GM11168 (cell line): ENCODE results near the gene FAM171A2.

ENCODE experiments used
- in situ Hi-C: fragments of 300-500 bp; cut with MboI; formaldehyde crosslinking; loops from one replicate; pipeline ENCODE4 v1.12.0; 2022; ENCODE audit warnings: low sequenced_read_pairs; ENCODE audit not compliant: unreplicated experiment

Gene FAM171A2

DNA sequence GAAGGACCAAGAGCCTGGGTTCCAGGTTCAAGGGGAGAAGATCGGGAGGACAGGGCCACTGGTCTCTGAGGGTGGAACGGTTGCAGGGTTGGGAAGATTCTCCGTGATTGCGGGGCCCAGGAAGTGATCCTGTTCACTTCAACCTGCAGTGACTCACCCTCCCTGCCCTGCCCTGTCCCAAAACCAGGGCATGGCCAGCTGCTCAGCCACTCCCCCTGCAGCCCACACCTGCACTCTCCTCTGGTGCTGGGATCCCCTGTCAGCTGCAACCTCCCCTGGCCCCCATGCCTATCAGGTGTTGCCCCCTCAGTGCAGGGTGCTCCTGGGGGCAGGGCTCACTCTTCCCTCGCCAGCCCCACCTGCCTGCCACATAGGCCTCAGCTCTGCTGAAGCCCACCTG lies 54.2 kb downstream of the FAM171A2 start:
- in situ Hi-C loops = no loop called here

- in situ Hi-C loops = no loop called here
Observed at GRCh38 chr17:44308865-44309264, 54.8 kb downstream of the FAM171A2 start.

DNA sequence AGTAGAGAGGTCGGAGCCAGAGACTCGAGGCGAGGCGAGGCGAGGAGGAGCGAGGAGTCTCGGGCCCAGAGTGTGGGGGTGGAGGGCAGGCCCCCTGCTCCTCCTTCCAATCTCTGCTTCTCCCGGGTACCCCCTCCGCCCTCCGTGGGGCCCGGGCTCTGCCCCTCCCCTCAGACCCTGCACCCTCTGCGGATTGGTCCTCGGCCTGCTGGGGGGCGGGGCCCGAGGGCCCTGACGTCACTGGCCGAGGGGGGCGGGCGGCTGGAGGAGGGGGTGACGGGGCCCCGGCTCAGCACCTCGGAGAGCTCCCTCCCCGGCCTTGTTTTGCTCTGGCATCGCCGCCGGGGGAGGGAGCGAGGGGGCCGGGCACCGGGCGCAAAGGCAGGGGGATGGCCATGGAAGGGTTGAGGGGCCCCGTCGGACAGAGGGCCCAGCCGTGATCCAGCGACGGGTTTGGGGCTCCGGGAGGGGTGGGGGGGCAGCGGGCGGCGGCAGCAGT lies 55.3 kb downstream of the FAM171A2 start, which contains the start of gene RUNDC3A:
TSS of gene RUNDC3A (plus strand) at position 282 of the 499 bp plus-strand sequence. CDS start 232 bp downstream, outside the sequence.
- in situ Hi-C loops = no loop called here

DNA sequence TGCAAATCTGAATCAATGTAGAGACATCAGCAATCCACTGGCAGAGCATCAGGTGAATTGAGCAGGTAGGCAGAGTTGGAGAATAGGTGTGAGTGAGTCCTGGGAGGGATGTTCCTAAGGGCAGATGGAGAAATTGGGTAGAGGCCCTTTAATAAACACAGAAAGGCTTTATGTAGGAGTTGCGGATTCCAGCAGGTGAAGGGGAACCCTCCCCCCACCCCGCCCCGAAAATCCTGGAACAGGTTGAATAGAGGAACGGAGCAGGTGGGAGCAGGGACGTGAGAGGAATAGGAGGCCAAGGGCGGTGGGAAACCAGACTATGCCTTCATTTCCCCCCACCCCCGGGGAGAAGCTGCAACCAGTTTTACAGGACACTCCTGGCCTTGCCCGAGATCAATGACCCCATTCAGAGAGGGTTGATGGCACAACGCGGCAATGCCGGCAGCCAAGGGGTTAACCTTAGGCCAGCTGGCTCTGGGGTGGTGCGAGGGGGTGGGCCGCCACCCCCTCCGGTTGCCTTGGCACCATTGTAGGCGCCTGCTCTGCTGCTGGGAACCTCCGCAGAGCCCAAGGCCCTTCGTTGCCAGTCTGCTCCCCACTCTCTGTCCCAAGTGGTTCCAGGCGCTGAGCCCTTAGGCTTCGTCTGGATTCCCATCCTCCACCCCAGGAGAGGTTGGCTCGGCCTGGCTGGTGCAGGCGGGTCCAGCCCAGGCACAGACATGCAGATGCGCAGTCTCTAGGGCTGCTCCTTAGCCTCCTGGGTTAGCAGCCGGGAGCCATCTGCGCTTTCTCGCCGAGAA lies 56.1 kb downstream of the FAM171A2 start:
- in situ Hi-C loops = no loop called here

DNA sequence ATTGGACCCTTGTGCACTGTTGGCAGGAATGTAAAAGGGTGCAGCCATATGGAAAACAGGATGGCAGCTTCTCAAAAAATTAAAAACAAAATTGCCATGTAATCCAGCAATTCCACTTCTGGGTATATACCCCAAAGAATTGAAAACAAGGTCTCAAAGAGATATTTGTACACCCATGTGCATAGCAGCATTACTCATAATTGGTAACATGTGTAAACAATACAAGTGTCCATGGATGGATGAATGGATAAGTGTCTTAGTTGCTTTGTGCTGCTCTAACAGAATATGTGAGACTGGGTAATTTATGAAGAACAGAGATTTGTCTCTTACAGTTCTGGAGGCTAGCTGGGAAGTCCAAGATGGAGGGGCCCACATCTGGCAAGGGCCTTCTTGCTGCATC lies 59.0 kb downstream of the FAM171A2 start:
- in situ Hi-C loops = no loop called here
